GM19193 (cell line): ENCODE results near the gene PLA2R1.

Experiments used
- POLR2A ChIP-seq: IDR thresholded peaks from 4 replicates; pipeline ENCODE4 v1.6.1; 2011; ENCODE audit not compliant: insufficient read depth, insufficient read length; ENCODE audit errors: extremely low read depth

The PLA2R1 gene

DNA sequence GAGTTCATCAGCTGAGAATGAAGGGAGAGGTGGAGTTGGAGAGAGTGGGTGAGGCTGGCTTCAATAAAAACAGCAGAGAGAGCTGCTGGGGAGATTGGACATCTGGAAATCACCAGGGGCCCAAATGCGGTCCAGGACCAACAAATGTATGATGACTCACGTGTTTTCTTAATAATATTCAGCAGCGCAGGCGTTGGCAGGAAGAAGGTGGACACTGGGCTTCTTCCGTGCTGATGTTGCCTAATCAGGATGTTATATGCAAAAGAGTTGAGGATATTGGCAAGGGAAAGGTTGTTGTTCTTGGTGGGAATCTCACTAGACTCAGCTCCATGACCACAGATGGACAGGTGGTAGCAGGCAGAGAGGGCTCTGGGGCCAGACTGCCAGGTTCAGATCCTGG is 12.8 kb upstream of the PLA2R1 start:
- TF ChIP-seq POLR2A = no peak

DNA sequence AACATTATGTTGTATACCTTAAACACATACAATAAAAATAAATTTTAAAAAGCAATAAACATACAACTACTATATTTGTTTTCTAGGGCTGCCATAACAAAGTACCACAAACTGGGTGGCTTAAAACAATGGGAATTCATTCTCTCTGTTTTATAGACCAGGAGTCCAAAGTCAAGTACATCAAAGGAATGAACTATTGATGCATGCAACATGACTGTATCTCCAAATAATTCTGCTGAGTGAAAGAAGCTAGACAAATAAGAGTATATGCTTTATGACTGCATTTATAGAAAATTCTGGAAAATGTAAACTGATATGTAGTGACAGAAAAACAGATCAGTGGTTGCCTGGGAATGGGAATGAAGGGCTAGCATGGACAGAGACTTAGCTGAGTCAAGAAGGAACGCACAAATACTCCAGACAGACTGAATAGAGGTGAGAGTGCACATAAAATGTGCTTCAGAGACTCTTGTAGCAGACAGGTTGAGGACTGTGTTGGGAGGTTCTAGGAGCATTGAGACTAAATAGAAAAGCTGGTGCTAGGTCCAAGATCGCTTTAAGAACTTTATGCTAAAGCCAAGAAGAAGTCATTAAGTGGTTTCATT is 11.0 kb upstream of the PLA2R1 start:
- TF ChIP-seq POLR2A = no peak

DNA sequence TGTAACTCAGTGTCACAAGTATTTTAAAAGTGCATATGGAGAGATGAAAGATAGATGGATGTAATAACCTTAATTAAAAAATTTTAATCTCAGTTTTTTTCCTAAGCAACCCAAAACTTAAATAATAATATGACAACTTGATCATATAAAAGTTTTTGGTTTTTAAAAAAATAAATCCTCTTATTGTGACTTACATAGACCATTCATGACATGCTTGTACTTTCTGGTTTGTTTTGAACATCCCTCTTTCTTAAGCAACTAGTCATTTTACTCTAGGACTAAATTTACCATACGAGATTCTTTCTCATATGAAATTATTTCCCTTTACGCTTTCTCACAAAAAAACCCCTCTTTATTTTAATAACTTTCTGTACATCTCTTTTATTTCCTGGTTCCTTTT is 6.5 kb upstream of the PLA2R1 start:
- TF ChIP-seq POLR2A = no peak

DNA sequence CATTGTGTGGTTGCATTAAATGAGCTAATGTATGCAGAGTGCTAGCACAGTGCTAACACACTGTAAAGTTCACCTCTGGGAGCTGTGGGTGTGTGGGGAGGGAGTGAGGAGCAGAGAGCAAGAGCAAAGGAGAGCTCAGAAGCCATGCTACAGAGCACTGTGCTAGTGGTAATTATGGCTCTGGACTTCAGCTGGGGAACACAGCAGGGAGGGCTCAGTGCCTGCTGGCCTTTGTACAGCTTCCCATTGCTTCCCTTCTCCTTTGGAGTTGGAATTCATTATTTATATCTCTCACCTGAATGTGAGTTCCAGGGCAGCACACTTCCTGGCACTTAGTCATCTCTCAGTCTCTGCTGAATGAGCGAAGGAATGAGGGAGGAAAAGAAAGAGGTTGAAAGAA is 2.5 kb upstream of the PLA2R1 start:
- no peak for TF ChIP-seq POLR2A

DNA sequence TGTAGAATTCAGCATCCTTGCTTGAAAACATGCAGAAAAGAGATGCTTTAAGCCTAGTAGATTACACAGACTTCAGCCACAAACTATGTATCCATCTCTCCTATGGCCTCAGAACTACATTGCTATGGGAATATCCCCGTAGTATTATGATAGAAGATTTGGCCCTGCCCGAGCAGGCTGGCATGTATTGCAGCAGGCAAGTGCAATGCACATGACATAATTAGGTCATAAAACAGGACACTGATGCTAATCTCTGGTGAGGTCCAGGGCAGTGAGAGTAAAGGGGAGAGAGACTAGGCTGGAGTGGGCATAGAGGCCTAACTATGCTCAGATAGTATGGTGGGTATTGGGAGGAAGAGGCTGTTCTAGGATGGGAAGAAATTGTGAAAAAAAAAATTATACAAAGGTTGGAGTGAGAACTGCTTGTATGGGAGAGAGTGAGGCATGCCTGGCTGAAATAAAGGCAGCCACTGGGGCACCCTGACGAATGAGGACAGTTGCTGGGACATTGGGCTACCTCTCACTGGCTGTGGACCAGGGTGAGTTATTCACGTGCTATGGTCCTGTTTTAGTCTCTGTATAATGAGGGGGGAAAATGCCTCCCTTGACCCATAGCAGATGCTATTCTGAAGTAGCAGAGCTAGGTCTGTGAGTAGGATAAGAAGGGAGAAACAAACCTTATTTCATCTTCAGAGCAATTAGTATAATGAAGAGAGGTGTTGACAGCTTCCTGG is 1.6 kb upstream of the PLA2R1 start:
- no peak for TF ChIP-seq POLR2A

DNA sequence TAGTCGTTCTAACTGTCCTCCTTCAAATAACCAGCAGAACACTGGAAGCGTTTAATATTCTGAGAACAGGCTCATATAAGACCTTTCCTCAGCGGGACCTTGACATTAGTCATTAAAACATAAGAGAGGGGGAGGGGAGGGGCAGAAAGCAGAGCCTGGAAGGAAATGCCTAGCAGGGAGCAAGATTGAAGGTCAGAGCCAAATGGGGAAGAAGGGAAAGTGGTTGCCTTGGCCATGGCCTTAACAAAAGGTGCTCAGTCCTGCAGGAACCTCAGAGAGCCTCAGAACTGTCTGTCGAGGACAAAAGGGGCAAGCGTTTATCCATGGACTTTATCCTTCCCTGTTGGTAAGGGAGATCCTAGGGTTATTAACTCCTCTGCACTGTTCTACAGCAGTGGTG is 856 bp upstream of the PLA2R1 start:
- no peak for TF ChIP-seq POLR2A

DNA sequence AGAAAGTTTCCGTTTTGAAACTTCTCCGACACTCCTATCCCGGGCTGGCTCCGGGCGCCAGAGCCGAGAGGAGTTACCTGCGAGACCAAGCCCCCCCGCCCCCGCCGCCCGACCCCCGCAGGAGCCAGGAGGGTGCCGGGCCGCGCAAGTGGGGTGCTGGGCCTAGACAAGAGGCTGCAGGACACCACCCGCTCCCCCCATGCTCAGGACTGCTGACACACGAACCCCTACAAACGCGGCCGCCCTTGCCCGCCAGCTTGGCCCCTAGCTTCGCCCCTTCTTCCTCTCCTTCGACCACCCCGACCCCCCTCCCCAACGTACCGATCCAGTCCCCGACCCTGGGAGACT is 497 bp downstream of the PLA2R1 start:
- TF ChIP-seq POLR2A = no peak

DNA sequence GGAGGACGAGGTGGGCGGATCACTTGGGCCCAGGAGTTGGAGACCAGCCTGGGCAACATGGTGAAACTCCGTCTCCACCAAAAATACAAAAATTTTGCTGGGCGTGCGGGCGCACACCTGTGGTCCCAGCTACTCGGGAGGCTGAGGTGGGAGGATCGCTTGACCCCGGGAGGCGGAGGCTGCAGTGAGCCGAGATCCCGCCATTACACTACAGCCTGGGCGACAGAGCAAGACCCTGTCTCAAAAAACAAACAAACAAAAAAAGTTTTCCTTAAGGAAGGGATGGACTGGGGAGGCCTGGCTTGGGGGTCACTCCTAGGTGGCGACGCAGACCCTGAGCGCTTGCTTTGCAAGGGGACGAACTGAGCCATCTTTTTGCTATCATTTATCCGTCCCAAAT is 882 bp downstream of the PLA2R1 start:
- TF ChIP-seq POLR2A = no peak

DNA sequence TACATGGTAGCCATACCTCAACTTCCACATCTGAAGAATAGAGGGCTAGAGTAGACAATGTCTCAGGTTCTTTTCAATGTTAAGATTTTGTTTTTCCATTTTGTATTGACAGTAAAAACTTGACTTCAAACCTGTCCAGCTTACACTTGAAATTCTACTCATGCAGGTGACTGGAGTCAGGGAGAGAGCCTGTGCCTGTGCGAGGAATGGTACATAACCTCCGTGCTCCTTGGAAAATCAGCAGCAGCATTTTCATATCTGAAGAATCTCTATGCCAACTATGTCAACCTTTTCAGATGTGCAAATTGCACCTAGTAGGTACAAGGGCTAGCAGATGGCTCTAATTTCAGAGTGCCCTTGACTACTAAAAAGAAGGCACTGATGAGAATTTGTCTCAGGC is 2.1 kb downstream of the PLA2R1 start:
- no peak for TF ChIP-seq POLR2A

DNA sequence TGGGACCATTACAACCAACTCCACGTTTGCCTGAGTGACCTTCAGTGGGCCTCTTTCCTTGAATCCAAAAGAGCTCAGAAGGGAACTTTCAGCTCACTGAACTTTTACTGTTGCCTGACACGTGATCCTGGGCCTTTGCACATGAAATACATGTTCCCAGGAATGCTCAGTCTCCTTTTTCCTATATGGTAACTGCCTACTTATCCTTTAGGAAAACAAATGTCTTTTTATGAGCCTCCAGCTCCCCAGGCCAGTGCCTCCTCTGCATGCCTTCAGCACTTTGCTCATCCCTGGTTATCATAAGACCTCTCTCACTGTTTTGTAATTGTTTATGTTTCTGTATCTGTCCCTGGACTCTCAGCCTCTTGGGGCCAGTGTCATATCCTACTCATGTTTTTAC is 5.1 kb downstream of the PLA2R1 start:
- no peak for TF ChIP-seq POLR2A

DNA sequence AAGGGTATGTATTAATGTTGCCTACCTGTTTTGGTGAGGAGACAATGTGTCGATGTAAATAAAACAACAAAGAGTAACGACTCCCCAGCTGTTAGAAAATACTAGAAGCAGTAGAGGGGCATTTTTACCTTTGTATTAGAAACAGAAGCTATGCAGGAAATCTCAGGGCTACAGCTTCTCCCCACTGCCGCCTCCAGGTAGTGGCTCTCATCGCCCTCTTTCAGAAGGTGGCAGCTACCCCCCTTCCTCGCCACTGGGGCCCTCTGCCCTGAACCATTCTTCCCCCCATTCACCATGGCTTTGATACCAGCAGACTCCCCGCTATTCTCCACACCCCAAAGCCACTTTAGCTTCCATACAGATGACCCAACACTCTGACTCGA is 6.7 kb downstream of the PLA2R1 start:
- no peak for TF ChIP-seq POLR2A

DNA sequence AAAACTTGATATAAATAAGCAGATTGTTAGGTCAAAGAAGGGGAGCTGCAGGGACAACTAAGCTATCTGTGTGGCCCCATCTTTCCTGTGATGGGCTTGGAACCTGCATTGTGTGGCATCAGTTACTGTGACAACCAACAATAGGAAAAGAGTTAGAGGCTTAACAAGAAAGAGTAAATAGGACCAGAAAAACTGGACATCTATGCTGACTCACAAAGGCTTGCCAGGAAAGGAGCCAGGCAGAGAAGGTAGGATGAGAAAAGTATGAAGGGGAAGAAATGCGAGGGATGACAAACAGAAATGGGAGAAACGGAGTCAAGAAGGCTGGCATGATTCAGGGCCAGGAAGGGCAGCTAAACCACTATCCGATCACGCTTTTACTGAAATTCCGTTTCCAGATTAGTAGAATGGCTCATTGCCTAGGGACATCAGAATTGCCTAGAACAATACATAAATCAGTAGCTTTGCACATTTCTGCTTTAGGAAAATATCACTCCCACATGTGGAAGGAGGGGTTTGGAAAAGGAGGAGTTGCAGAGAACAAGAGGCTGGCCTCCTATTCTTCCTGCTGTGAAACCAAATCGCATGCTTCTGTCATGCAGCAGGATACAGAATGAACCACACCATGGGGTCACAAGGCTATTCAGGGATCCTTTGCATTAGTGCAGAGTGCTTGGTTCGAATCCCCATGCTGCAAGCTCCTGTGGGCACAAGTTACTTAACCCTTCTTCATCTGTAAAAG is 7.3 kb downstream of the PLA2R1 start:
- TF ChIP-seq POLR2A = no peak

DNA sequence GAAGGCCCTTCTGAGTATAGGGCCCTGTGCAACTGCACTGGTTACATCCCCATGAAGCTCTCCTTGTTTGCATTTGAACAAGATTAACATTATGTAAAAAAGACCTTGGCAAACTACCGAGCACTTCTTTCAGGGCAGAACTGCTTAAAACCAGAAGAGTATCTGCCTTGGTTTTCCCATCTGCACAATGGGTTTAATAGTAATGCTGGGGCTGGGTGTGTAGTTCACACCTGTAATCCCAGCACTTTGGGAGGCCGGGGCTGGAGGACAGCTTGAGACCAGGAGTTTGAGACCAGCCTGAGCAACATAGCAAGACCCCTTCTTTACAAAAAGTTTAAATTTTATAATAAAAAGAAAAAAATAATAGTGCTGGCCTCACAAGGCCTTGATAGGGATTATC is 8.5 kb downstream of the PLA2R1 start:
- no peak for TF ChIP-seq POLR2A

DNA sequence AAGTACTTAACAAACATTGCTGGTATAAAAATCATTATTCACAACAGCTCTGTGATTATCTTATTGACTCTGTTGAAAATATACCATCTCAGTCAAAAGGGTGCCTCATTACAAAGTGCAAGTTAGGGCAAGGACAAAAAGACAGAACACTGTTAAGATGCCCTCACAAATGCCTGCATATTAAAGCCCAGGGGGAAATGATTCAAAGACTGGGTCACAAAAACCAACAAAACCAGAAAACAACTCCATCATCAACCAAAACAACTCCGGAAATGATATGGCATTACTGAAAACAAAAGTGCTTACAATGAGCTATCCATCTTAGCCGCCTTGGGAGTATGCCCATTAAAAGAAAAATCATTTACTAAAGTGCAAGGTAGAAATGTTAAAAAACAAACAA is 9.9 kb downstream of the PLA2R1 start:
- no peak for TF ChIP-seq POLR2A

DNA sequence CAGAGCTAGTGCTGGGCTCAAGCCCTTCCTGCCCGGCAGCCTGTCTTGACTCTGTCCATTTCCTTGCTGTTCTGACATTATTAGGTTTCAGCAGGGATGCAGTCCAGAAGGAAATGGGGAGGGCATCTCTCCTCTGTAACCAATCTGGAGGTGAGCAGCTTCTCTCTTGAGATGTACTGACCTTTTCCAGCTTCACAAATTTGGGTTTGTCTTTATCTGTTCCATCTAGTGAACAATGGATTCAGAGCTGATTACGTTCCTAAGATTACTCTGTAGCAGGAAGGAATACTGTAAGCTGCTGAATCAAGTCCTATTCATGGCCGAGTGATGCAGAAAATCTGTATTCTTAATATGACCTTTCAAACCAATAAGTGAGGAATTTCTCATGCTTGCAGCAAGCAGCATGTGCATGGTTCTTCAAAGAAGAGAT is 11.0 kb downstream of the PLA2R1 start:
- no peak for TF ChIP-seq POLR2A

DNA sequence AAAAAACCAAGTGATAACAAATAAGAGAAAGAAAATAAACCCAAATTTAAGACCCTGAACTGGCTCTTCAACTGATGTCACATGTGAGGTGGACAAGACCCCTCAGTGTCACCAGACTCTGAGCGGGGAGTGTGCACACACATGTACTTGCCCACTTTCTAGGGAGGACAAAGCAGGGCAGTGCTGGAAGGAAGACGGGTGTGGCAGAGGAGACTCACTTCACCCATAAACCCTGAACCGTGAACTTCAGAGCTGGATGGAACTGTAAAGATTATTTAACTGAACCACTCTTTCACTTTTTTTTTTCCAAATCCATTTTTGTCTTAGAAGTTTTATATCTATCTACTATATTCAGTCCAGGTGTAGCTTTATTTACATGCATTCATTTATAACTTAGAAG is 12.3 kb downstream of the PLA2R1 start:
- no peak for TF ChIP-seq POLR2A
